Hematopoietic multipotent progenitor cell treated with erythropoietin and hydrocortisone succinate and interleukin-3 and kit ligand, for 17 days (in vitro differentiated cells): ENCODE data around the gene HDAC4.

ENCODE experiments used
- DNase-seq: peaks from one replicate; pipeline ENCODE4 v3.0.0-alpha.2; 2015; ENCODE audit warnings: low spot score

HDAC4 gene

GRCh38 chr2:239368906-239369552 is 31.8 kb downstream of the HDAC4 start:
- DNase-seq = no peak

- no peak for DNase-seq
These were observed 32.5 kb downstream of the HDAC4 start for GRCh38 chr2:239368321-239368720.

DNA sequence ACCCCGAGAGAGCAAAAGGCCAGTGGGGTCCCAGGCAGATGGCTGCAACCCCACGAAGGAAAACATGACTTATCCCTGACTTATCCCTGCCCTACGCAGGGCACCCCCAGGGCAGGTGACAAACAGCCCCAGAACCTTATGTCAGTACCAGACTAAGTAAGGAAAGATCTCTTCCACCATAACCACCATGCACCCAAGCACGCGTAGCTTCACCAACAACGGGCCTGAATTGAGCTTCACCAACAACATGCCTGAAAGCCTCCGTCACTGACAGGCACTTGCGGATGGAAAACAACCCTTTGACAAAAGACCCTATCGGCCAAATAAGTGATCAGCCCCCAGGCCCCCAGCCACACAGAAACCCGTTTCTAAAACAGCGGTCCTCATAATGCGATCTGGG is 34.1 kb downstream of the HDAC4 start:
- DNase-seq = no peak

DNA sequence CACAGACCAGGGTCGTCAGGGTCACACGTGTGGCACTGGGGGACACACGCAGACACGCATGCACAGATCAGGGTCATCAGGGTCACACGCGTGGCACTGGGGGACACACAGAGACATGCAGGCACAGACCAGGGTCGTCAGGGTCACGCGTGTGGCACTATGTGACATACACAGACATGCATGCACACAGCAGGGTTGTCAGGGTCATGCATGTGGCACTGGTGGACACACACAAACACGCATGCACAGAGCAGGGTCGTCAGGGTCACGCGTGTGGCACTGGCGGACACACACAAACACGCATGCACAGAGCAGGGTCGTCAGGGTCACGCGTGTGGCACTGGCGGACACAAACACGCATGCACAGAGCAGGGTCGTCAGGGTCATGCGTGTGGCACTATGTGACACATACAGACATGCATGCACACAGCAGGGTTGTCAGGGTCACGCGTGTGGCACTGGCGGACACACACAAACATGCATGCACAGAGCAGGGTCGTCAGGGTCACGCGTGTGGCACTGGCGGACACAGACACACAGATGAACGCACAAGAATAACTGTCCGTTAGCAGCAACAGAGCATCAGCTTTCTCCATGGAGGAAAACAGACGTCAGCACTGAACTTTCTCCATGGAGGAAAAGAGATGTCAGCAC is 34.9 kb downstream of the HDAC4 start:
- DNase-seq = no peak

DNA sequence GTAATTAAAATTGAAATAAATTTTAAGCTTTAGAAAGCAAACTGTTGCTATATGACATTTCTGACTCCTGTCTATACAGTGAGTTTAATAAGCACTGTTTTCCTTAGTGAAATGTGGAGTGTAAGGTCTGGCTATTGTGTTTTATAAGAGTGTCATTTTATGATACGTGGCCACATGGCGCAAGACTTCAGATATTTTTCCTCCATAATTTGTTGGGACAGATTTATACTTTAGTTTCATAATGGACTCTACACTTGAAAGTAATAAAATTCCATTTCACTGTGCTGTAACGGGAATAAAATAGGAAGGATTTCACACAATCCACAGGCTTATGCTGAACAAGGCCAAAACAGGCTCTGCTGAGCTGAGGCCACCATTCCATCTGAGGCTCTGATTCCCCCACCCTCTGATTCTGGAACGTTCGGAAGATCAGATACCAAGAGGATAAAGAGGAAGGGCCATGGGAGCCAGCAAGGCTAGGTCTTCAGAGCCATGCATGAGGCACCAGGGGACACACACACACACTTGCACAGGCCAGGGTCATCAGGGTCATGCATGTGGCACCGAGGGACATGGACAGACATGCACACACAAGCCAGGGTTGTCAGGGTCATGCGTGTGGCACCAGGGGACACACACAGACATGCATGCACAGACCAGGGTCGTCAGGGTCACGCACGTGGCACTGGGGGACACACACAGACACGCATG is 35.6 kb downstream of the HDAC4 start:
- DNase-seq = no peak

- DNase-seq = no peak
These were observed 36.7 kb downstream of the HDAC4 start for GRCh38 chr2:239363946-239364637.

GRCh38 chr2:239362507-239362906 is 38.3 kb downstream of the HDAC4 start:
- DNase-seq = no peak

DNA sequence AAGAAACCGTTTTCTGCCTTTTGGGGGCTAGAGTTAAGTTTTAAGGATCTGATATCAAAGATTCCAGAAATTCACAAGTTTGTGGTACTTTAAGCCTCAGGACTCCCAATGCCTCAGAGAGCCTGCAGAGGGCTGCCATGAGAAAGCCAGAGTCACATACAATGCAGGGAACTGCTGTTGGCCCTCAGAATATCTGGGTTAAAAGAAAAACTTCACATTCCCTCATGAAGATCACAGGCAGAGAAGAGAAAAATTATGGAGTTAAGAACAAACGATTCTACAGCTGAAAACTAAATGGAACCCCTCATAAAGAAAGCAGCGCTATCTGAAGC is 39.5 kb downstream of the HDAC4 start:
- no peak for DNase-seq

DNA sequence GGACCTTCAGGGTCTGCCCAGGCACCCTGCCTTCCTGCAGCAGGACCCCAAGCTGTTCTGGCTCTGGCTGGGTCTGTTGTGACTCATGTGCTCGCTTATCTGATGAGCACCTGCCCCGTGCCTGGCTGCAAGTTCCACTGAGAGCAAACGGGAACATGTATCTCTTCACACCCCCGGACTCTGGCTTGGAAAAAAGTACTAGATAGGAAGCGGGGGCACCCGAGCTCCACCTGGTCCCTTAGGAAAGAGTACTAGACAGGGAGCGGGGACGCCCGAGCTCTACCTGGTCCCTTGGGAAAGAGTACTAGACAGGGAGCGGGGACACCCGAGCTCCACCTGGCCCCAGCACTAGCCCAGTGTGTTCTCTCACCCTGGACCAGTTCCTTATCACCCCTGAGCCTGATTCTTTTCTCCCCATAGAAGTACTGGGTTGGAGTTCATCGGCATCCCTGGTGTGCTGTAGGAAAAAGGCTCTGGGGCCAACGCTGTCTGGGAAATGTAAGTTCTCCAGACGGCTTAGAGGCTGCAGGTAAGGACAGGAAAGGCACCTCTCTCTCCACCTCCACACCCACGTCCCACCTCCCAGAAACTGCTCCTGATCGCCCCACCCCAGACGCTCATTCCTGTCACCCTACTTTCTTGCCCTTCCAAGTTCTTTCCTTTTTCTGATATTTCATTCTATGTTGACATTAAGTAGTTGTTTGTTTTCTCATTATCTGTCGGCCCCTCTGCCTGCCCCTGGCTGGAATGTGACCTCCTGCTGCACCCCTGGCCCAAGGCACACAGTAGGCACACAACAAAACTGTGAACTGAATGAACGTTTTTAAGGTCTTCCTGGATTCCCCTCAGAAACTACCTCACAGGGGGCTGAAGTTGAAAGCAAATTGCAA is 40.2 kb downstream of the HDAC4 start:
- DNase-seq = no peak

- no peak for DNase-seq
These were observed 40.8 kb downstream of the HDAC4 start for GRCh38 chr2:239360008-239360407.

- no peak for DNase-seq
These were observed 41.5 kb downstream of the HDAC4 start for GRCh38 chr2:239359196-239359912.

DNA sequence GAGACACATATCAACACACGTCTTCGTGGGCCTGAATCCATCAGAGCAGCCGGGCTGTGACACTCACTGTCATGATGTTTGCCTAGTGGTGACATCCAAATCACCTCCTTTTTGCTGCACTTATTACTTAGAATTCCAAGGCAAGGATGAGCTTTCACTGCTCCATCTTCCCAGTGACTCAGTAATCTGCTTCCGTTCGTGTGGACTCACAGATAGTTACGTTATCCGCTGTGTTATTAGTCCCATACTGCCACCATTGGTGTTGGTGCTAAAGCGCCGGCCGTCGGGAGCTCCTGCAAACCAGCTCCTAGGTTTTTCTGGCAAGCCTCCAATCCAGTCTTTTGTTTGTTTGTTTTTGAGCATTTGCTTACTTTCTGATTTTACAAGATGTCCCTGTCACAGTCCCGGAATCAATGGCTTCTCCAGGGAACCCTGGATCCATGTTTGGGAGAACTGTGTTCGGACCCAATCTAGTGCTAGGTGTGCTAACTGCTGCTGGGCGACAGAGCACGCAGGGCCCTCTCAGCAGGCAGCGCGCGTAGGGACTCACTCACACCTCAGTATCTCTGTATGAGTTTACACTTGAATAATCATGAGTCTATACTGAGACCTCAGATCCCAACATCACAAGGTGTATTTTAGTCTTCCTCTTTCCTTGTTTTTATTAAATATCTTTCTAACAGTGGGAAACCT is 42.6 kb downstream of the HDAC4 start:
- DNase-seq = no peak

DNA sequence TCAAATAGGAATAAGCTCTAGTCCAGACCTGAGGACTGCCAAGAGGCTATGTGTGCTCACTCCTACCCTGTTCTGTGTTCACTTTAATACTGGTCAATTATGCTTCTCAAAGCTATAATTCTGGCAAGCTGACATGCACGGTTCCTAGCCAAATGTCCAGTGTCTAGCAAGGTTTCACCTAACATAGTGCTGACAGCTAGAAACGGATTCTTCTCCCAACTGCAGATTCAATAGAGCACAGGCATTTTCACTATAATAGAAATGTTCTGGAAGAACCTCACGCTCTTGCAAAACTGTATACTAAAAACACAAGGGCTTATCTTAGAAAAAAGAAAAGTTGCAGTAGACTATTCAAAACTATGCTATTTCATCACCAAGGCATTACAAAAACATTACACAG is 45.1 kb downstream of the HDAC4 start:
- no peak for DNase-seq

- DNase-seq = no peak
These were observed 45.7 kb downstream of the HDAC4 start for GRCh38 chr2:239355139-239355538.

GRCh38 chr2:239354791-239355136 is 46.1 kb downstream of the HDAC4 start:
- no peak for DNase-seq

DNA sequence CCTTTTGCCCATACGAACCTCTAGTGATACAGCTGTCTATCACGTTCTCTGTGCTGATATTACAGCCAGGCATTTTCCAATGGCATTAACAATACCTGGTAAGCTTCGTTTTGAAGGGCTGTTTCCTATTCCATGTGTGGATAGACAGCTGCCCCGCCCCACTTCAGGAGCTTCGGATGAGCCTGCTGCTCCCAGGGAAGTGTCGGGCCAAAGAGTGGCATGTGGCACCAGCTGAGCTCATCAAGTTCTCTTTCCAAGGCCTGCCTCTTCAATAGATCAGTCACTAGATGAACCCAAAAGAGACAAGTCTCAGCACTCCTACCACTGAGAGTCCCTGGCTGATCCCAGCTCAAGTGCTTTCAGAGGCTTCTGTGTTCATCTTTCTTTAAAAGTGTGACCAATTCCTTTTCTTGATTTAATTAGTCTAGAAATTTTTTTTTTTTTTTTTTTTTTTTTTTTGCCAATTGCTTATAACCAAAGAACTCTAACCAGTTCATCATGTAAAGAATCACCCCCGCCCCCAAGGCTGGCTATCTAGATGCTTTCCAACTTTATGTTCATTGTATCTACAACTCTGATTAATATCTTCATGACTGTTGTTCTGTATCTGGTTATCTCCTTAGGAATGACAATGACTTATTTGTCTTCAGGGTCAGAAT is 46.6 kb downstream of the HDAC4 start:
- no peak for DNase-seq

DNA sequence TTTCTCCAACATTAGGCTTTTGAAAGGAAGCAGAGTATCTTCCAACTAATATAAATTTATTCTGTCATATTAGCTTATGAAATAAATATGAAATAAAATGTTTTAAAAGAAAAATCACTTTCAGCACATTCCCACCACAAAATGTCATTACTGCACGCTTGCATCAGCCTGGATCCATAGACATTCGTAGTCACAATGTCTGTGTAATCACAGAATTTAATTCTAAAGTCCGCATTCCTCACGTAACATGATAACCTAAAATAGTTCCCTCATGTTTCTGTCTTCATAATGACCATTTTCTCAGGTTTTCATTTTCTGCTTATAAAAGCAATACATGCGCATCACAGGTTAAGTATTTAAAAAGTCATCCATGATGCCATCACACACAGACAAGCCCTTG is 47.1 kb downstream of the HDAC4 start:
- no peak for DNase-seq

DNA sequence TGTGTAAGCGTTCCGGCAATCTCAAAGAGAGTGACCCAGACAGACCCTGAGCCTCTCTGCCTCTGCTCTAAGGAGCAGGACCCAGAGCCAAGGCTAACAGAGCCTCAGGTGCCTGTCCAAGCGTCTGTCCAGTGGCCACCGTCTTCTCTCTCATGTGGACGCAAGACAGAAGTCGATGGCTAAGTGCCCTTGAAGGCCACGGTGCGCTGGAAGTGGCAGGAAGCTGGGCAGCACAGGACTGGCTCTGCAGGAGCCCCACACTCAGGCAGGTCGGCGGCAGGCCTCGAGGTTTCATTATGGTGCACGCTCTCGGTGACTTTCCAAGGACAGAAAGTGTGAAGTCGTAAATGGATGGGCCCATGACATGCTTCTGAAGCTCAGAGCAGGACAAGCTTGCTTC is 49.1 kb downstream of the HDAC4 start:
- DNase-seq = no peak

DNA sequence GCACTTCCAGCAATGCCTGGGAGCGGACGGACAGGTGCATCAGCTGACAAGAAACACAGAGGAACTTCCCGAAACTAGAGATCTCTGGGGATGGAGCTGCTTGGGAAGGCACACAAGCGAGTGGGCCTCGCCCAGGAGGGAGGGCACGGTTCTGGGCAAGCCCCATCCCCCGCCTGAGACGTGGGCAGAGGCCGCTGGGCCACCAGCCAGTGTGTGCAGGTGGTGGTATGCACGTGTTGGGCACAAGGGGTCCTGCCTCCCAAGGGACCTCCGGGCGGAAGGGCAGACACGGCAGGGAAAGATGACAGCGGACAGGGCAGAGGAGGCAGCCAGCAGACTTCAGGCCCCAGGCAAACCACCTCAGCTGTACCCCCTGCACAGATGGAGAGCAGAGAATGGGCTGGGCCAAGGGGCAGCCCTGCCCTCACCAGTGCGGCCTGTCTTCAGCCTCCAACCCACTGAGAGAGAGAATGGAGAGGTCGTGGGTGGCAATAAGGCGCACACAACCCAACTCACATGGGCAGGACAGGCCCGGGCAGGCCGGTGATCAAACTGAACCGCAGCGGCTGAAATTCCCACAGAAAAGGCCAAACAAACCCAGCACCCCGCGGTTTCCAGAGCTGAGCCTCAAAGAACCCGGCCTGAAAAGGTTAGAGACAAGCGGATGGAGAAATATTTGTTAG is 51.2 kb downstream of the HDAC4 start:
- DNase-seq = no peak
